ENCODE measurements around the gene CNIH4.

CNIH4 gene

GRCh38 chr1:224317383-224318045, 39.2 kb upstream of the CNIH4 start (continued):
- TF ChIP-seq GLI4 (tag by site-specific recombination; IDR thresholded peaks at IDR 0.05) (no peak), ZNF777 (tag by site-specific recombination; IDR thresholded peaks at IDR 0.05; ENCODE audit: borderline replicate concordance) (no peak), RBAK (tag by site-specific recombination; IDR thresholded peaks at IDR 0.05) (no peak), ZNF311 (tag by site-specific recombination; IDR thresholded peaks at IDR 0.05; ENCODE audit: borderline replicate concordance) (no peak), SCRT1 (tag by site-specific recombination; IDR thresholded peaks at IDR 0.05; ENCODE audit: borderline replicate concordance) (peak; percentile 86), SP2 (tag by site-specific recombination; IDR thresholded peaks at IDR 0.05) (no peak), ZNF239 (tag by site-specific recombination; IDR thresholded peaks at IDR 0.05) (no peak), TCF7L2 (IDR thresholded peaks at IDR 0.05; ENCODE audit: borderline replicate concordance, low read depth, low read length) (peak; percentile 32; the same call in 1 of the 2 replicates), KLF9 (tag by site-specific recombination; IDR thresholded peaks at IDR 0.05; ENCODE audit: low read depth) (no peak), GLI2 (tag by site-specific recombination; IDR thresholded peaks at IDR 0.05; ENCODE audit: borderline replicate concordance, low read depth) (peak; percentile 65; the same call in 1 of the 2 replicates), EGR2 (tag by site-specific recombination; IDR thresholded peaks at IDR 0.05; ENCODE audit: low read depth) (peak; percentile 86), KLF7 (tag by site-specific recombination; IDR thresholded peaks at IDR 0.05; ENCODE audit: borderline replicate concordance) (no peak; the same call in 1 of the 2 replicates), ZFP41 (tag by site-specific recombination; IDR thresholded peaks at IDR 0.05; ENCODE audit: borderline replicate concordance) (no peak), ZNF169 (tag by site-specific recombination; IDR thresholded peaks at IDR 0.05) (no peak), ZNF19 (tag by site-specific recombination; IDR thresholded peaks at IDR 0.05; ENCODE audit: low read depth) (no peak), SALL2 (tag by site-specific recombination; IDR thresholded peaks at IDR 0.05; ENCODE audit: borderline replicate concordance) (no peak), ZNF114 (tag by site-specific recombination; IDR thresholded peaks at IDR 0.05) (no peak), ZBTB8A (tag by site-specific recombination; IDR thresholded peaks at IDR 0.05) (peak; percentile 53), ZNF341 (tag by site-specific recombination; IDR thresholded peaks at IDR 0.05; ENCODE audit: low read depth) (peak; percentile 55; the same call in 1 of the 2 replicates), MZF1 (tag by site-specific recombination; IDR thresholded peaks at IDR 0.05; ENCODE audit: borderline replicate concordance) (peak; percentile 96), ZNF704 (tag by site-specific recombination; IDR thresholded peaks at IDR 0.05) (no peak), ZBTB1 (tag by site-specific recombination; IDR thresholded peaks at IDR 0.05) (peak; percentile 73), FEZF1 (tag by site-specific recombination; IDR thresholded peaks at IDR 0.05) (peak; percentile 100), ZNF837 (tag by site-specific recombination; IDR thresholded peaks at IDR 0.05) (no peak), ZXDB (tag by site-specific recombination; IDR thresholded peaks at IDR 0.05) (peak; percentile 97), ZNF488 (tag by site-specific recombination; IDR thresholded peaks at IDR 0.05) (no peak), GLIS1 (tag by site-specific recombination; IDR thresholded peaks at IDR 0.05) (peak; percentile 84), IKZF3 (tag by site-specific recombination; IDR thresholded peaks at IDR 0.05) (peak; percentile 97), ZNF514 (tag by site-specific recombination; IDR thresholded peaks at IDR 0.05) (no peak)
- TF ChIP-seq, protein P1, sequence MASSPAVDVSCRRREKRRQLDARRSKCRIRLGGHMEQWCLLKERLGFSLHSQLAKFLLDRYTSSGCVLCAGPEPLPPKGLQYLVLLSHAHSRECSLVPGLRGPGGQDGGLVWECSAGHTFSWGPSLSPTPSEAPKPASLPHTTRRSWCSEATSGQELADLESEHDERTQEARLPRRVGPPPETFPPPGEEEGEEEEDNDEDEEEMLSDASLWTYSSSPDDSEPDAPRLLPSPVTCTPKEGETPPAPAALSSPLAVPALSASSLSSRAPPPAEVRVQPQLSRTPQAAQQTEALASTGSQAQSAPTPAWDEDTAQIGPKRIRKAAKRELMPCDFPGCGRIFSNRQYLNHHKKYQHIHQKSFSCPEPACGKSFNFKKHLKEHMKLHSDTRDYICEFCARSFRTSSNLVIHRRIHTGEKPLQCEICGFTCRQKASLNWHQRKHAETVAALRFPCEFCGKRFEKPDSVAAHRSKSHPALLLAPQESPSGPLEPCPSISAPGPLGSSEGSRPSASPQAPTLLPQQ (tag by site-specific recombination; IDR thresholded peaks at IDR 0.05), result no peak
- TF ChIP-seq, protein P2, sequence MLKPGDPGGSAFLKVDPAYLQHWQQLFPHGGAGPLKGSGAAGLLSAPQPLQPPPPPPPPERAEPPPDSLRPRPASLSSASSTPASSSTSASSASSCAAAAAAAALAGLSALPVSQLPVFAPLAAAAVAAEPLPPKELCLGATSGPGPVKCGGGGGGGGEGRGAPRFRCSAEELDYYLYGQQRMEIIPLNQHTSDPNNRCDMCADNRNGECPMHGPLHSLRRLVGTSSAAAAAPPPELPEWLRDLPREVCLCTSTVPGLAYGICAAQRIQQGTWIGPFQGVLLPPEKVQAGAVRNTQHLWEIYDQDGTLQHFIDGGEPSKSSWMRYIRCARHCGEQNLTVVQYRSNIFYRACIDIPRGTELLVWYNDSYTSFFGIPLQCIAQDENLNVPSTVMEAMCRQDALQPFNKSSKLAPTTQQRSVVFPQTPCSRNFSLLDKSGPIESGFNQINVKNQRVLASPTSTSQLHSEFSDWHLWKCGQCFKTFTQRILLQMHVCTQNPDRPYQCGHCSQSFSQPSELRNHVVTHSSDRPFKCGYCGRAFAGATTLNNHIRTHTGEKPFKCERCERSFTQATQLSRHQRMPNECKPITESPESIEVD (tag by site-specific recombination; IDR thresholded peaks at IDR 0.05), result peak; percentile 99
- TF ChIP-seq, protein P3, sequence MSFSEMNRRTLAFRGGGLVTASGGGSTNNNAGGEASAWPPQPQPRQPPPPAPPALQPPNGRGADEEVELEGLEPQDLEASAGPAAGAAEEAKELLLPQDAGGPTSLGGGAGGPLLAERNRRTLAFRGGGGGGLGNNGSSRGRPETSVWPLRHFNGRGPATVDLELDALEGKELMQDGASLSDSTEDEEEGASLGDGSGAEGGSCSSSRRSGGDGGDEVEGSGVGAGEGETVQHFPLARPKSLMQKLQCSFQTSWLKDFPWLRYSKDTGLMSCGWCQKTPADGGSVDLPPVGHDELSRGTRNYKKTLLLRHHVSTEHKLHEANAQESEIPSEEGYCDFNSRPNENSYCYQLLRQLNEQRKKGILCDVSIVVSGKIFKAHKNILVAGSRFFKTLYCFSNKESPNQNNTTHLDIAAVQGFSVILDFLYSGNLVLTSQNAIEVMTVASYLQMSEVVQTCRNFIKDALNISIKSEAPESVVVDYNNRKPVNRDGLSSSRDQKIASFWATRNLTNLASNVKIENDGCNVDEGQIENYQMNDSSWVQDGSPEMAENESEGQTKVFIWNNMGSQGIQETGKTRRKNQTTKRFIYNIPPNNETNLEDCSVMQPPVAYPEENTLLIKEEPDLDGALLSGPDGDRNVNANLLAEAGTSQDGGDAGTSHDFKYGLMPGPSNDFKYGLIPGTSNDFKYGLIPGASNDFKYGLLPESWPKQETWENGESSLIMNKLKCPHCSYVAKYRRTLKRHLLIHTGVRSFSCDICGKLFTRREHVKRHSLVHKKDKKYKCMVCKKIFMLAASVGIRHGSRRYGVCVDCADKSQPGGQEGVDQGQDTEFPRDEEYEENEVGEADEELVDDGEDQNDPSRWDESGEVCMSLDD (tag by site-specific recombination; IDR thresholded peaks at IDR 0.05), result no peak

Measured in HEK293 (cell line).